OCI-LY3 (cell line): Measurements from ENCODE around the gene SSRP1.

Experiments used
- H2AFZ ChIP-seq: fragments of 200-600, 300-600 bp; shearing (Covaris generic); 2 replicates; pipeline ENCODE4 v1.6.0; 2014; ENCODE audit warnings: antibody characterized with exemption, low read depth, low read length
- H3K27ac ChIP-seq: fragments of 200-600, 300-600 bp; sonication (generic); 2 replicates; pipeline ENCODE4 v1.5.1; 2014; ENCODE audit warnings: mild to moderate bottlenecking, low read length, moderate library complexity, mixed read lengths
- H3K27me3 ChIP-seq: fragments of 200-600, 300-600 bp; sonication (generic); 2 replicates; pipeline ENCODE4 v1.6.1; 2014; ENCODE audit warnings: low read depth, low read length, mixed read lengths
- H3K36me3 ChIP-seq: fragments of 200-600, 300-600 bp; sonication (generic); replicated peaks from 2 replicates; pipeline ENCODE3; 2014; ENCODE audit warnings: low read depth, low read length, mixed read lengths
- H3K4me1 ChIP-seq: fragments of 300-600, 200-600 bp; sonication (generic); 2 replicates; pipeline ENCODE4 v1.6.1; 2014; ENCODE audit warnings: low read length, mixed read lengths
- H3K4me2 ChIP-seq: fragments of 200-600, 300-600 bp; sonication (generic); 2 replicates; pipeline ENCODE4 v1.6.1; 2014; ENCODE audit warnings: low read length, mixed read lengths
- H3K4me3 ChIP-seq: fragments of 300-600, 200-600 bp; sonication (generic); 2 replicates; pipeline ENCODE4 v1.5.1; 2014; ENCODE audit warnings: antibody characterized with exemption, mild to moderate bottlenecking, low read length, moderate library complexity
- H3K79me2 ChIP-seq: fragments of 300-600, 200-600 bp; shearing (Covaris generic); 2 replicates; pipeline ENCODE4 v1.6.1; 2014; ENCODE audit warnings: mild to moderate bottlenecking, low read length, mixed read lengths
- H3K9ac ChIP-seq: fragments of 300-600, 200-600 bp; shearing (Covaris generic); 2 replicates; pipeline ENCODE4 v1.6.0; 2014; ENCODE audit warnings: mild to moderate bottlenecking, low read length, moderate library complexity
- H3K9me3 ChIP-seq: fragments of 200-600, 300-600 bp; shearing (Covaris generic); 2 replicates; pipeline ENCODE4 v1.6.1; 2014; ENCODE audit warnings: low read length, mixed read lengths; ENCODE audit not compliant: insufficient read depth
- H4K20me1 ChIP-seq: fragments of 200-600, 300-600 bp; sonication (generic); 2 replicates; pipeline ENCODE4 v1.6.1; 2016; ENCODE audit warnings: low read length, mixed read lengths; ENCODE audit not compliant: insufficient read depth
- CTCF ChIP-seq: fragments of 200-600, 300-600 bp; sonication (generic); IDR thresholded peaks from 2 replicates; pipeline ENCODE4 v1.5.1; 2014; ENCODE audit warnings: antibody characterized with exemption, low read length, low read depth
- EZH2phosphoT487 ChIP-seq: fragments of 200-600 bp; shearing (Covaris generic); IDR thresholded peaks from 2 replicates; pipeline ENCODE4 v1.6.1; 2018; ENCODE audit warnings: antibody characterized with exemption, mixed run types, low read depth

SSRP1 gene

GRCh38 chr11:57321388-57322255, 14.1 kb downstream of the SSRP1 start:
- H3K79me2 ChIP-seq = 0 out of 2 replicates have a peak, but pooled peaks cover 5% of the 10 kb centered on the region
- peaks cover 29% of the 10 kb centered on the region for H3K4me1 ChIP-seq

GRCh38 chr11:57320719-57321387, 14.8 kb downstream of the SSRP1 start:
- Histone ChIP-seq H3K9ac (no peak overlapping the region), H3K79me2 (0 out of 2 replicates have a peak, but pooled peaks cover 5% of the 10 kb centered on the region), H3K27ac (no peak overlapping the region), H3K9me3 (no peaks in the 10 kb centered on the region), H2AFZ (no peak overlapping the region), H3K36me3 (peaks cover 25% of the 10 kb centered on the region), H3K4me2 (no peak overlapping the region), H3K4me3 (no peak overlapping the region), H3K27me3 (no peaks in the 10 kb centered on the region), H3K4me1 (peaks cover 22% of the 10 kb centered on the region), H4K20me1 (no peaks in the 10 kb centered on the region)
- TF ChIP-seq CTCF (no peak), EZH2phosphoT487 (no peak)

More at GRCh38 chr11:57321388-57322255, 14.1 kb downstream of the SSRP1 start:
- Histone ChIP-seq H2AFZ (no peak overlapping the region), H3K9ac (no peak overlapping the region), H3K9me3 (no peaks in the 10 kb centered on the region), H4K20me1 (no peaks in the 10 kb centered on the region), H3K4me3 (no peak overlapping the region), H3K4me2 (no peak overlapping the region), H3K27me3 (no peaks in the 10 kb centered on the region), H3K27ac (no peak overlapping the region), H3K36me3 (peaks cover 24% of the 10 kb centered on the region)
- TF ChIP-seq CTCF (no peak), EZH2phosphoT487 (no peak)

- Histone ChIP-seq H3K9me3 (no peaks in the 10 kb centered on the region), H3K4me2 (no peak overlapping the region), H3K27me3 (no peaks in the 10 kb centered on the region), H3K79me2 (0 out of 2 replicates have a peak, but pooled peaks cover 5% of the 10 kb centered on the region), H3K36me3 (peaks cover 23% of the 10 kb centered on the region), H3K4me1 (peaks cover 15% of the 10 kb centered on the region), H4K20me1 (no peaks in the 10 kb centered on the region), H2AFZ (no peak overlapping the region), H3K9ac (no peak overlapping the region), H3K27ac (no peak overlapping the region), H3K4me3 (no peak overlapping the region)
- TF ChIP-seq EZH2phosphoT487 (no peak), CTCF (no peak)
Measured at GRCh38 chr11:57320067-57320718, 15.5 kb downstream of the SSRP1 start.

GRCh38 chr11:57318178-57318577, 17.5 kb downstream of the SSRP1 start:
- H3K4me1 ChIP-seq = peaks cover 9% of the 10 kb centered on the region; the same call in 1 of the 2 replicates
- H3K9ac ChIP-seq = no peak overlapping the region
- no peak overlapping the region for H3K4me3 ChIP-seq
- H3K9me3 ChIP-seq = no peaks in the 10 kb centered on the region
- H3K27me3 ChIP-seq = no peaks in the 10 kb centered on the region
- TF ChIP-seq CTCF = no peak
- TF ChIP-seq EZH2phosphoT487 = no peak
- no peak overlapping the region for H3K4me2 ChIP-seq
- H3K79me2 ChIP-seq = no peaks in the 10 kb centered on the region
- H3K36me3 ChIP-seq = peaks cover 23% of the 10 kb centered on the region
- H3K27ac ChIP-seq = no peak overlapping the region
- no peak overlapping the region for H2AFZ ChIP-seq
- H4K20me1 ChIP-seq = no peaks in the 10 kb centered on the region
